H7 (cell line): ENCODE data around the gene IGFBP5. TPM values are rescaled to one million over a fixed set of nuclear protein-coding genes. Genes with fewer than 3 reads are reported as not detected.
A peak's percentile ranks its signal among the peaks of the same experiment; 100 is the strongest.

ENCODE experiments used
- DNase-seq: peaks from one replicate; pipeline ENCODE4 v3.0.0; 2012
- H3K27me3 ChIP-seq: 2 replicates; pipeline ENCODE4 v1.6.0; 2011; ENCODE audit warnings: mild to moderate bottlenecking, low read length; ENCODE audit not compliant: control insufficient read depth, insufficient read depth
- H3K36me3 ChIP-seq: replicated peaks from 2 replicates; pipeline ENCODE4 v1.5.1; 2011; ENCODE audit warnings: low read length; ENCODE audit not compliant: control insufficient read depth, insufficient read depth
- H3K4me3 ChIP-seq: 2 replicates; pipeline ENCODE4 v1.5.1; 2011; ENCODE audit warnings: low read depth, mild to moderate bottlenecking, control low read depth, low read length, moderate library complexity; ENCODE audit not compliant: insufficient read depth
- total RNA-seq: library from RNA; depleted of rRNA; stranded (reverse); fragments of >200 nt; shearing (Covaris generic); gene quantifications from 2 replicates; pipeline ENCODE4 v1.2.3, GENCODE V29; 2014

The IGFBP5 gene
- total RNA-seq, 1 experiment from 2014 or later: 10.2 TPM

- DNase-seq: no peak
- no peak overlapping the region for H3K4me3 ChIP-seq
- H3K36me3 ChIP-seq: no peaks in the 10 kb centered on the region
- H3K27me3 ChIP-seq: peaks cover 6% of the 10 kb centered on the region; the same call in 1 of the 2 replicates
Observed at GRCh38 chr2:216700781-216701180, 5.4 kb upstream of the IGFBP5 start.

GRCh38 chr2:216700088-216700567 lies 4.8 kb upstream of the IGFBP5 start:
- no peak for DNase-seq
- Histone ChIP-seq H3K27me3 (peaks cover 11% of the 10 kb centered on the region), H3K4me3 (no peak overlapping the region), H3K36me3 (no peaks in the 10 kb centered on the region)

GRCh38 chr2:216698895-216699294 lies 3.5 kb upstream of the IGFBP5 start:
- peak; percentile 62 for DNase-seq
- no peak overlapping the region for H3K4me3 ChIP-seq
- H3K27me3 ChIP-seq: peaks cover 23% of the 10 kb centered on the region
- no peaks in the 10 kb centered on the region for H3K36me3 ChIP-seq

GRCh38 chr2:216698293-216698692 lies 2.9 kb upstream of the IGFBP5 start:
- DNase-seq: no peak
- no peaks in the 10 kb centered on the region for H3K36me3 ChIP-seq
- H3K4me3 ChIP-seq: no peak overlapping the region
- H3K27me3 ChIP-seq: peaks cover 28% of the 10 kb centered on the region

- Histone ChIP-seq H3K27me3 (peaks cover 31% of the 10 kb centered on the region), H3K4me3 (no peak overlapping the region), H3K36me3 (no peaks in the 10 kb centered on the region)
- no peak for DNase-seq
Observed at GRCh38 chr2:216696751-216697560, 1.6 kb upstream of the IGFBP5 start.

- DNase-seq: no peak
- peaks cover 35% of the 10 kb centered on the region for H3K27me3 ChIP-seq
- no peak overlapping the region for H3K4me3 ChIP-seq
- H3K36me3 ChIP-seq: no peaks in the 10 kb centered on the region
Observed at GRCh38 chr2:216696321-216696720, 972 bp upstream of the IGFBP5 start.

- Histone ChIP-seq H3K27me3 (peaks cover 50% of the 10 kb centered on the region), H3K4me3 (peak overlapping the region; percentile 62), H3K36me3 (no peaks in the 10 kb centered on the region)
- no peak for DNase-seq
Observed at GRCh38 chr2:216694826-216695217, 527 bp downstream of the IGFBP5 start.

- peak; percentile 80 for DNase-seq
- H3K27me3 ChIP-seq: peaks cover 56% of the 10 kb centered on the region
- peak overlapping the region; percentile 62 for H3K4me3 ChIP-seq
- H3K36me3 ChIP-seq: no peaks in the 10 kb centered on the region
Observed at GRCh38 chr2:216694082-216694825, 1.1 kb downstream of the IGFBP5 start.

- Histone ChIP-seq H3K4me3 (peak overlapping the region; percentile 62), H3K27me3 (peaks cover 59% of the 10 kb centered on the region), H3K36me3 (no peaks in the 10 kb centered on the region)
- no peak for DNase-seq
Observed at GRCh38 chr2:216693414-216694080, 1.8 kb downstream of the IGFBP5 start.

- H3K36me3 ChIP-seq: no peaks in the 10 kb centered on the region
- DNase-seq: peak; percentile 91
- H3K4me3 ChIP-seq: peak overlapping the region; percentile 62
- H3K27me3 ChIP-seq: peaks cover 59% of the 10 kb centered on the region
Observed at GRCh38 chr2:216692636-216693413, 2.5 kb downstream of the IGFBP5 start.

- Histone ChIP-seq H3K27me3 (peaks cover 56% of the 10 kb centered on the region), H3K4me3 (no peak overlapping the region), H3K36me3 (no peaks in the 10 kb centered on the region)
- peak; percentile 89 for DNase-seq
Observed at GRCh38 chr2:216690853-216691741, 4.3 kb downstream of the IGFBP5 start.

- no peak overlapping the region for H3K4me3 ChIP-seq
- no peaks in the 10 kb centered on the region for H3K36me3 ChIP-seq
- peaks cover 51% of the 10 kb centered on the region for H3K27me3 ChIP-seq
- DNase-seq: no peak
Observed at GRCh38 chr2:216690456-216690852, 4.9 kb downstream of the IGFBP5 start.

GRCh38 chr2:216689397-216689796 lies 6.0 kb downstream of the IGFBP5 start:
- H3K4me3 ChIP-seq: no peak overlapping the region
- no peaks in the 10 kb centered on the region for H3K36me3 ChIP-seq
- H3K27me3 ChIP-seq: peaks cover 40% of the 10 kb centered on the region
- no peak for DNase-seq
